ENCODE results near the gene FZR1.

GRCh38 chr19:3481241-3482090 is 24.6 kb upstream of the FZR1 start:
- TF ChIP-seq CCNT2 (IDR thresholded peaks at IDR 0.05; ENCODE audit: borderline replicate concordance, extremely low read depth, insufficient read length, low read depth, low read length) (no peak), ZNF121 (CRISPR knock-in tag; conservative IDR thresholded peaks at IDR 0.05) (no peak), TAF7 (tag; IDR thresholded peaks at IDR 0.05) (no peak)
- TF ChIP-seq, protein P1, sequence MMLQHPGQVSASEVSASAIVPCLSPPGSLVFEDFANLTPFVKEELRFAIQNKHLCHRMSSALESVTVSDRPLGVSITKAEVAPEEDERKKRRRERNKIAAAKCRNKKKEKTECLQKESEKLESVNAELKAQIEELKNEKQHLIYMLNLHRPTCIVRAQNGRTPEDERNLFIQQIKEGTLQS (IDR thresholded peaks at IDR 0.05) = no peak
- TF ChIP-seq, protein P1 (CRISPR knock-in tag; conservative IDR thresholded peaks at IDR 0.05) = no peak
